Parathyroid adenoma (tissue), 2 donors: ENCODE measurements around the gene NAGA.
"Not testable (repeated sequence)": the region's sequence is repeated elsewhere in the genome, so short reads cannot be mapped to it uniquely, and the experiment has no call there.

ENCODE experiments used
- H2AFZ ChIP-seq: fragments of 300-600 bp; sonication (generic); one replicate; pipeline ENCODE4 v1.7.0; 2017; ENCODE audit warnings: antibody characterized with exemption, mild to moderate bottlenecking
- H3K27ac ChIP-seq: fragments of 300-600 bp; sonication (generic); one replicate; pipeline ENCODE4 v1.7.0; 2017
- H3K27me3 ChIP-seq: fragments of 300-600 bp; sonication (generic); one replicate; pipeline ENCODE4 v1.7.0; 2017; ENCODE audit warnings: low read length; ENCODE audit not compliant: control insufficient read depth, insufficient read depth
- H3K36me3 ChIP-seq: fragments of 300-600 bp; sonication (generic); one replicate; pipeline ENCODE4 v1.7.0; 2017; ENCODE audit warnings: low read length; ENCODE audit not compliant: control insufficient read depth, insufficient read depth
- H3K4me1 ChIP-seq: fragments of 300-600 bp; sonication (generic); one replicate; pipeline ENCODE4 v1.7.0; 2017; ENCODE audit warnings: control low read depth
- H3K4me2 ChIP-seq: fragments of 300-600 bp; sonication (generic); one replicate; pipeline ENCODE4 v1.7.0; 2017; ENCODE audit warnings: low read length
- H3K4me3 ChIP-seq: fragments of 300-600 bp; sonication (generic); one replicate; pipeline ENCODE4 v1.7.0; 2017; ENCODE audit warnings: low read depth, low read length
- H3K79me2 ChIP-seq: fragments of 300-600 bp; sonication (generic); one replicate; pipeline ENCODE4 v1.7.0; 2017; ENCODE audit warnings: control low read depth
- H3K9ac ChIP-seq: fragments of 300-600 bp; sonication (generic); one replicate; pipeline ENCODE4 v1.7.0; 2017; ENCODE audit warnings: mild to moderate bottlenecking
- H3K9me3 ChIP-seq: fragments of 300-600 bp; sonication (generic); one replicate; pipeline ENCODE4 v1.7.0; 2017; ENCODE audit warnings: low read length; ENCODE audit not compliant: control insufficient read depth
- TF ChIP-seq, protein P1 (sequence below): fragments of 300-600 bp; sonication (generic); IDR thresholded peaks from one replicate; pipeline ENCODE4 v1.7.0; 2017; ENCODE audit warnings: antibody characterized with exemption, mild to moderate bottlenecking
- donor health status: primary hyperparathyroidism.

NAGA gene

GRCh38 chr22:42070517-42071422, at the start of gene NAGA:
Gene NAGA, minus strand, starts transcription at chr22:42070812. Its CDS starts 515 bp downstream, at chr22:42070297.
- Histone ChIP-seq H3K36me3 (no peaks in the 10 kb centered on the region), H3K27ac (peak within 1 kb of the TSS; percentile 90), H2AFZ (peak within 1 kb of the TSS; percentile 94), H3K9me3 (no peaks in the 10 kb centered on the region), H3K4me2 (peak within 1 kb of the TSS; percentile 99), H3K27me3 (no peaks in the 10 kb centered on the region), H3K4me3 (peak within 1 kb of the TSS; percentile 90), H3K9ac (no peak within 1 kb of the TSS), H3K4me1 (peaks cover 8% of the 10 kb centered on the region), H3K79me2 (no peaks in the 10 kb centered on the region)
- TF ChIP-seq, protein P1, sequence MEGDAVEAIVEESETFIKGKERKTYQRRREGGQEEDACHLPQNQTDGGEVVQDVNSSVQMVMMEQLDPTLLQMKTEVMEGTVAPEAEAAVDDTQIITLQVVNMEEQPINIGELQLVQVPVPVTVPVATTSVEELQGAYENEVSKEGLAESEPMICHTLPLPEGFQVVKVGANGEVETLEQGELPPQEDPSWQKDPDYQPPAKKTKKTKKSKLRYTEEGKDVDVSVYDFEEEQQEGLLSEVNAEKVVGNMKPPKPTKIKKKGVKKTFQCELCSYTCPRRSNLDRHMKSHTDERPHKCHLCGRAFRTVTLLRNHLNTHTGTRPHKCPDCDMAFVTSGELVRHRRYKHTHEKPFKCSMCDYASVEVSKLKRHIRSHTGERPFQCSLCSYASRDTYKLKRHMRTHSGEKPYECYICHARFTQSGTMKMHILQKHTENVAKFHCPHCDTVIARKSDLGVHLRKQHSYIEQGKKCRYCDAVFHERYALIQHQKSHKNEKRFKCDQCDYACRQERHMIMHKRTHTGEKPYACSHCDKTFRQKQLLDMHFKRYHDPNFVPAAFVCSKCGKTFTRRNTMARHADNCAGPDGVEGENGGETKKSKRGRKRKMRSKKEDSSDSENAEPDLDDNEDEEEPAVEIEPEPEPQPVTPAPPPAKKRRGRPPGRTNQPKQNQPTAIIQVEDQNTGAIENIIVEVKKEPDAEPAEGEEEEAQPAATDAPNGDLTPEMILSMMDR: no peak

- Histone ChIP-seq H3K36me3 (no peaks in the 10 kb centered on the region), H2AFZ (no peak overlapping the region), H3K9me3 (no peaks in the 10 kb centered on the region), H3K27ac (no peak overlapping the region), H3K4me1 (no peaks in the 10 kb centered on the region), H3K9ac (no peak overlapping the region), H3K4me2 (no peak overlapping the region), H3K79me2 (no peaks in the 10 kb centered on the region), H3K4me3 (no peak overlapping the region), H3K27me3 (no peaks in the 10 kb centered on the region)
- TF ChIP-seq, protein P1: no peak
Measured at GRCh38 chr22:42116848-42117424, 46.3 kb upstream of the NAGA start.

DNA sequence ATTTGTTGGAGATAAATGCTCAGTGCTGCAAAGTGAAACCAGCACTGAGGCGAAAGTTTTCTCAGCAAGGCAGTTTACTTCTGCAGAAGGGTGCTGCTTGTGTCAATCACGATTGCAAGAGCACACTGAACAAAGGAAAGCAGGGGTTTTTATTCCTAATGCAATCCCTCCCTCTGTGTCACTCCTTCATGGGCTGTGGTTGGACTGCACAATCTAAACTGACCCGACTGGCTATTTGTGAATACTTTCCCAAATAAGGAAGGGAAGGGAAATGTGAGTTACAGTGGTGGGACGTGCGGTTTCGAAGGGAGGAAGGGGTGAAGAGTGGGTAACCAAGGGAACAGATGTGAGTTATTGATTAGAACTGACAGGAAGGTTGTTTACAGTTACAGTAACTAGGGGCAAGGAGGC, 44.8 kb upstream of the NAGA start:
- not testable (repeated sequence) for H3K4me1 ChIP-seq, H2AFZ ChIP-seq, H3K4me2 ChIP-seq, H3K9ac ChIP-seq, H3K9me3 ChIP-seq, H3K27me3 ChIP-seq, H3K27ac ChIP-seq, H3K79me2 ChIP-seq, H3K36me3 ChIP-seq, H3K4me3 ChIP-seq

- H3K9me3 ChIP-seq: no peaks in the 10 kb centered on the region
- H3K79me2 ChIP-seq: no peaks in the 10 kb centered on the region
- TF ChIP-seq, protein P1: no peak
- H3K4me2 ChIP-seq: no peak overlapping the region
- no peaks in the 10 kb centered on the region for H3K36me3 ChIP-seq
- no peak overlapping the region for H3K4me3 ChIP-seq
- no peak overlapping the region for H3K27ac ChIP-seq
- no peak overlapping the region for H2AFZ ChIP-seq
- H3K27me3 ChIP-seq: no peaks in the 10 kb centered on the region
- H3K9ac ChIP-seq: no peak overlapping the region
- no peaks in the 10 kb centered on the region for H3K4me1 ChIP-seq
Measured at GRCh38 chr22:42114721-42115120, 44.1 kb upstream of the NAGA start.

DNA sequence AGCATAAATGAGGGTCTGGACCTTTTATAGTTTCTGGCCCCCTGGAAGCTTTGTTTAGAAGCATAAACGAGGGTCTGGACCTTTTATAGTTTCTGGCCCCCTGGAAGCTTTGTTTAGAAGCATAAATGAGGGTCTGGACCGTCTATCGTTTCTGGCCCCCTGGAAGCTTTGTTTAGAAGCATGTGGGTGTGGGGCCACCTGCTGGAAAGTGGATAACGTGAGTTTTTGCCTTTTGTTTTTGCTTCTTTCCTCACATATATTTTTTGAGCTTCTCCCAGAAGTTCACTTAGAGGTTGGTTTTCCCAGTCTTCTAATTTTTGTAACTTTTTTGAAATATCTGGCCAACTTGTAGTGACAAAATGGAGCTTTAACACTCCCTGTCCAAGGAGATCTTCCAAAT, 42.2 kb upstream of the NAGA start:
- not testable (repeated sequence) for H2AFZ ChIP-seq, H3K36me3 ChIP-seq, H3K79me2 ChIP-seq, H3K27me3 ChIP-seq, H3K9me3 ChIP-seq, H3K27ac ChIP-seq, H3K4me3 ChIP-seq, H3K9ac ChIP-seq, H3K4me1 ChIP-seq, H3K4me2 ChIP-seq
